Neural cell (in vitro differentiated cells): ENCODE measurements around the gene CELSR3.

Experiments used
- CTCF ChIP-seq: fragments of 450-650 bp; IDR thresholded peaks from 2 replicates; pipeline ENCODE4 v1.5.1; 2014; ENCODE audit warnings: antibody characterized with exemption, mild to moderate bottlenecking, moderate library complexity; ENCODE audit not compliant: poor library complexity, severe bottlenecking
- EP300 ChIP-seq: fragments of 450-650 bp; conservative IDR thresholded peaks from 2 replicates; pipeline ENCODE4 v1.6.1; 2014; ENCODE audit warnings: antibody characterized with exemption, mild to moderate bottlenecking, moderate library complexity; ENCODE audit not compliant: poor library complexity, severe bottlenecking
- EZH2 ChIP-seq: fragments of 200-600, 300-800 bp; shearing (Covaris generic), sonication (generic); IDR thresholded peaks from 2 replicates; pipeline ENCODE4 v1.6.1; 2014; ENCODE audit warnings: antibody characterized with exemption, low read length, borderline replicate concordance, mild to moderate bottlenecking; ENCODE audit not compliant: insufficient read depth, poor library complexity, severe bottlenecking
- MXI1 ChIP-seq: fragments of 450-650 bp; conservative IDR thresholded peaks from 2 replicates; pipeline ENCODE4 v1.6.1; 2014; ENCODE audit warnings: antibody characterized with exemption, mild to moderate bottlenecking; ENCODE audit not compliant: poor library complexity, severe bottlenecking
- POLR2AphosphoS5 ChIP-seq: IDR thresholded peaks from 2 replicates; pipeline ENCODE4 v1.6.1; 2012
- REST ChIP-seq: IDR thresholded peaks from 2 replicates; pipeline ENCODE4 v1.6.1; 2012; ENCODE audit warnings: borderline replicate concordance
- SMC3 ChIP-seq: fragments of 450-650 bp; conservative IDR thresholded peaks from 2 replicates; pipeline ENCODE4 v1.6.1; 2014; ENCODE audit warnings: antibody characterized with exemption, mild to moderate bottlenecking, moderate library complexity; ENCODE audit not compliant: poor library complexity

GRCh38 chr3:48664929-48665328, 2.2 kb upstream of the CELSR3 start:
- TF ChIP-seq CTCF: no peak
- TF ChIP-seq REST: no peak
- TF ChIP-seq EP300: no peak
- TF ChIP-seq POLR2AphosphoS5: no peak
- no peak for TF ChIP-seq EZH2
- no peak for TF ChIP-seq MXI1
- no peak for TF ChIP-seq SMC3
